ENCODE results near the gene TBXA2R. TPM values are rescaled to one million over a fixed set of nuclear protein-coding genes. Genes with fewer than 3 reads are reported as not detected.

TBXA2R gene
- polyA plus RNA-seq, 1 donor (not counting 4 experiments of a cell fraction or from before 2014, with no cell fraction given) = not detected

DNA sequence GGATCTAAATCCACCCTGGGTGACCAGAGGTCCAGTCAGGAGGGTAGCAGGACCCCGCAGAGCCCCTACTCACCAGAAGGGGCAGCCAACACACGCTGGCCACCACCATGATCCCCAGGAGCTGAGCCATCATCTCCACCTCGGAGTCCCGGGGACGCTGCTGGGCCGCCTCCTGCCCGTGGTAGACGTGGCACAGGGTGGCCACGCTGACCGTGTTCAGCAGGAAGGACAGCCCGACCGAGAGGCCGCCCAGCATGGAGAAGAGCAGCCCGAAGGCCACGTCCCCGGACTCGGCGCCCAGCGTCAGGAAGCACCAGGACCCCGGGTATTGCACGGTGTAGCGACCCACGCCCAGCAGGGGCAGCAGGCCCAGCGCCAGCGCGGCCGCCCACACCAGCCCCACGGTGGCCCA is 6.9 kb downstream of the TBXA2R start:
- no peaks in the 10 kb centered on the region for H4K20me1 ChIP-seq (ENCODE audit: control insufficient read depth, extremely low read depth, insufficient read depth, low read length)
- no peak overlapping the region for H3K4me2 ChIP-seq (ENCODE audit: control insufficient read depth, extremely low read depth, insufficient read depth, low read depth, low read length)
- DNase-seq (ENCODE audit: low read depth, low spot score) (no peak), FAIRE-seq (no peak)
- no peaks in the 10 kb centered on the region for H3K4me1 ChIP-seq (ENCODE audit: control insufficient read depth, extremely low read depth, insufficient read depth, low read length)
- peaks cover 3% of the 10 kb centered on the region for H3K27me3 ChIP-seq (ENCODE audit: control insufficient read depth, extremely low read depth, insufficient read depth, low read length)
- H3K79me2 ChIP-seq (ENCODE audit: control insufficient read depth, insufficient read depth, low read length) = no peaks in the 10 kb centered on the region
- TF ChIP-seq, protein P1, sequence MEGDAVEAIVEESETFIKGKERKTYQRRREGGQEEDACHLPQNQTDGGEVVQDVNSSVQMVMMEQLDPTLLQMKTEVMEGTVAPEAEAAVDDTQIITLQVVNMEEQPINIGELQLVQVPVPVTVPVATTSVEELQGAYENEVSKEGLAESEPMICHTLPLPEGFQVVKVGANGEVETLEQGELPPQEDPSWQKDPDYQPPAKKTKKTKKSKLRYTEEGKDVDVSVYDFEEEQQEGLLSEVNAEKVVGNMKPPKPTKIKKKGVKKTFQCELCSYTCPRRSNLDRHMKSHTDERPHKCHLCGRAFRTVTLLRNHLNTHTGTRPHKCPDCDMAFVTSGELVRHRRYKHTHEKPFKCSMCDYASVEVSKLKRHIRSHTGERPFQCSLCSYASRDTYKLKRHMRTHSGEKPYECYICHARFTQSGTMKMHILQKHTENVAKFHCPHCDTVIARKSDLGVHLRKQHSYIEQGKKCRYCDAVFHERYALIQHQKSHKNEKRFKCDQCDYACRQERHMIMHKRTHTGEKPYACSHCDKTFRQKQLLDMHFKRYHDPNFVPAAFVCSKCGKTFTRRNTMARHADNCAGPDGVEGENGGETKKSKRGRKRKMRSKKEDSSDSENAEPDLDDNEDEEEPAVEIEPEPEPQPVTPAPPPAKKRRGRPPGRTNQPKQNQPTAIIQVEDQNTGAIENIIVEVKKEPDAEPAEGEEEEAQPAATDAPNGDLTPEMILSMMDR (optimal IDR thresholded peaks at IDR 0.05 in 1 of 3, IDR thresholded peaks at IDR 0.05 in 1 of 3, conservative IDR thresholded peaks at IDR 0.05 in 1 of 3; ENCODE audit: extremely low read depth in 1 of 3, insufficient read depth in 2 of 3, low read length in 3 of 3) = peak in 2 of 3 experiments; percentile 1 to 9
- TF ChIP-seq EZH2 (IDR thresholded peaks at IDR 0.05; ENCODE audit: low read length) = no peak
- no peaks in the 10 kb centered on the region for H3K36me3 ChIP-seq (ENCODE audit: control insufficient read depth in 2 of 2, extremely low read depth in 1 of 2, insufficient read depth in 2 of 2, low read length in 2 of 2)
- no peak overlapping the region for H3K9ac ChIP-seq (ENCODE audit: control insufficient read depth, extremely low read depth, insufficient read depth, low read length)
- H3K27ac ChIP-seq (ENCODE audit: control insufficient read depth, insufficient read depth, low read length) = no peak overlapping the region
- no peaks in the 10 kb centered on the region for H3K9me1 ChIP-seq (ENCODE audit: control insufficient read depth, extremely low read depth, insufficient read depth, low read length)
- dilution Hi-C loops (cut with MboI; ENCODE audit: extremely low pct_ligation_motif_present, low sequenced_read_pairs) = no loop called here
- no peak overlapping the region for H3K4me3 ChIP-seq (ENCODE audit: control insufficient read depth in 2 of 3, extremely low read depth in 1 of 3, insufficient read depth in 2 of 3, low read depth in 1 of 3, low read length in 3 of 3)
- no peak overlapping the region for H2AFZ ChIP-seq (ENCODE audit: control insufficient read depth, low read length)
- no peaks in the 10 kb centered on the region for H3K9me3 ChIP-seq (ENCODE audit: control insufficient read depth, low read depth, low read length)

DNA sequence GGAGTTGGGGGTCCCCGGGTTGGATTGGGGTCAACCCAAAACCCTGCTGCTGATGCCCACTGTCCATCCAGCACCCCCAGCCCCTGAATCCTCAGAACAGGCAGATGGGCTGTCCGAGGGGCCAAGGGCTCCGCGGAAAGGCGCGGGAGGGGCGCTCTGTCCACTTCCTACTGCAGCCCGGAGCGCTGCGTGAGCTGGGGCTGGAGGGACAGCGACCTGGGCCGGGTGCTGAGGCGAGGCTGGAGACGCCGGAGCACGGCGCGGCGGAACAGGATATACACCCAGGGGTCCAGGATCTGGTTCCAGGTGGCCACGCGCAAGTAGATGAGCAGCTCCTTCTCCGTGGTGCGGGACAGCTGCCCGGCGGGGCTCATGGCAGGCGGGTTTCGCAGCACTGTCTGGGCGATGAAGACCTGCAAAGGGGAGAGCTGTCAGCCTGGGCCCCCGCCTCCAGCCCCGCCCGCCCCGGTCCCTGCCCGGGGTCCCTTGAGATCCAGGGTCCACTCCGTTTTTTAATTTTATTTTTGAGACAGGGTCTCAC is 11.1 kb downstream of the TBXA2R start:
- dilution Hi-C loops (cut with MboI; ENCODE audit: extremely low pct_ligation_motif_present, low sequenced_read_pairs) = no loop called here

More for the DNA sequence above, 11.1 kb downstream of the TBXA2R start:
- no peaks in the 10 kb centered on the region for H3K79me2 ChIP-seq (ENCODE audit: control insufficient read depth, insufficient read depth, low read length)
- no peaks in the 10 kb centered on the region for H3K9me1 ChIP-seq (ENCODE audit: control insufficient read depth, extremely low read depth, insufficient read depth, low read length)
- H4K20me1 ChIP-seq (ENCODE audit: control insufficient read depth, extremely low read depth, insufficient read depth, low read length) = no peaks in the 10 kb centered on the region
- H3K36me3 ChIP-seq (ENCODE audit: control insufficient read depth in 2 of 2, extremely low read depth in 1 of 2, insufficient read depth in 2 of 2, low read length in 2 of 2) = no peaks in the 10 kb centered on the region
- H3K9me3 ChIP-seq (ENCODE audit: control insufficient read depth, low read depth, low read length) = no peaks in the 10 kb centered on the region
- H3K4me1 ChIP-seq (ENCODE audit: control insufficient read depth, extremely low read depth, insufficient read depth, low read length) = no peaks in the 10 kb centered on the region
- TF ChIP-seq EZH2 (IDR thresholded peaks at IDR 0.05; ENCODE audit: low read length) = no peak
- TF ChIP-seq, protein P1 (optimal IDR thresholded peaks at IDR 0.05 in 1 of 3, IDR thresholded peaks at IDR 0.05 in 1 of 3, conservative IDR thresholded peaks at IDR 0.05 in 1 of 3; ENCODE audit: extremely low read depth in 1 of 3, insufficient read depth in 2 of 3, low read length in 3 of 3) = no peak
- H3K4me2 ChIP-seq (ENCODE audit: control insufficient read depth, extremely low read depth, insufficient read depth, low read depth, low read length) = no peak overlapping the region
- H3K4me3 ChIP-seq (ENCODE audit: control insufficient read depth in 2 of 3, extremely low read depth in 1 of 3, insufficient read depth in 2 of 3, low read depth in 1 of 3, low read length in 3 of 3) = no peak overlapping the region
- FAIRE-seq = no peak
- no peak overlapping the region for H3K9ac ChIP-seq (ENCODE audit: control insufficient read depth, extremely low read depth, insufficient read depth, low read length)
- no peak for DNase-seq (ENCODE audit: low read depth, low spot score)
- H2AFZ ChIP-seq (ENCODE audit: control insufficient read depth, low read length) = no peak overlapping the region
- peaks cover 14% of the 10 kb centered on the region for H3K27me3 ChIP-seq (ENCODE audit: control insufficient read depth, extremely low read depth, insufficient read depth, low read length)
- H3K27ac ChIP-seq (ENCODE audit: control insufficient read depth, insufficient read depth, low read length) = no peak overlapping the region

Data from keratinocyte (primary cell).